ENCODE results near the gene DRGX.

DRGX gene

GRCh38 chr10:49384268-49384953 lies 11.5 kb downstream of the DRGX start:
- no peak overlapping the region for H3K4me3 ChIP-seq (replicated peaks; ENCODE audit: low read depth, low read length)
- no peaks in the 10 kb centered on the region for H3K36me3 ChIP-seq (ENCODE audit: control insufficient read depth, insufficient read depth, low read length)
- DNase-seq (ENCODE audit: extremely low read depth, insufficient read length) = no peak
- H3K27me3 ChIP-seq (replicated peaks; ENCODE audit: control insufficient read depth, insufficient read depth, low read length) = peaks cover 1% of the 10 kb centered on the region; the same call in 1 of the 2 replicates
- no peak for TF ChIP-seq CTCF (IDR thresholded peaks at IDR 0.05; ENCODE audit: insufficient read depth, low read length, poor library complexity, severe bottlenecking)

GRCh38 chr10:49383853-49384252 lies 12.0 kb downstream of the DRGX start:
- Histone ChIP-seq H3K36me3 (ENCODE audit: control insufficient read depth, insufficient read depth, low read length) (no peaks in the 10 kb centered on the region), H3K4me3 (replicated peaks; ENCODE audit: low read depth, low read length) (no peak overlapping the region), H3K27me3 (replicated peaks; ENCODE audit: control insufficient read depth, insufficient read depth, low read length) (peaks cover 1% of the 10 kb centered on the region; the same call in 1 of the 2 replicates)
- no peak for TF ChIP-seq CTCF (IDR thresholded peaks at IDR 0.05; ENCODE audit: insufficient read depth, low read length, poor library complexity, severe bottlenecking)
- no peak for DNase-seq (ENCODE audit: extremely low read depth, insufficient read length)

GRCh38 chr10:49382826-49383225 lies 13.1 kb downstream of the DRGX start:
- TF ChIP-seq CTCF (IDR thresholded peaks at IDR 0.05; ENCODE audit: insufficient read depth, low read length, poor library complexity, severe bottlenecking) = no peak
- DNase-seq (ENCODE audit: extremely low read depth, insufficient read length) = no peak
- no peak overlapping the region for H3K4me3 ChIP-seq (replicated peaks; ENCODE audit: low read depth, low read length)
- no peaks in the 10 kb centered on the region for H3K36me3 ChIP-seq (ENCODE audit: control insufficient read depth, insufficient read depth, low read length)
- H3K27me3 ChIP-seq (replicated peaks; ENCODE audit: control insufficient read depth, insufficient read depth, low read length) = peaks cover 1% of the 10 kb centered on the region; the same call in 1 of the 2 replicates

GRCh38 chr10:49382226-49382625 lies 13.7 kb downstream of the DRGX start:
- DNase-seq (ENCODE audit: extremely low read depth, insufficient read length) = no peak
- Histone ChIP-seq H3K4me3 (replicated peaks; ENCODE audit: low read depth, low read length) (no peak overlapping the region), H3K27me3 (replicated peaks; ENCODE audit: control insufficient read depth, insufficient read depth, low read length) (peaks cover 1% of the 10 kb centered on the region; the same call in 1 of the 2 replicates), H3K36me3 (ENCODE audit: control insufficient read depth, insufficient read depth, low read length) (no peaks in the 10 kb centered on the region)
- TF ChIP-seq CTCF (IDR thresholded peaks at IDR 0.05; ENCODE audit: insufficient read depth, low read length, poor library complexity, severe bottlenecking) = no peak

- no peak for TF ChIP-seq CTCF (IDR thresholded peaks at IDR 0.05; ENCODE audit: insufficient read depth, low read length, poor library complexity, severe bottlenecking)
- Histone ChIP-seq H3K36me3 (ENCODE audit: control insufficient read depth, insufficient read depth, low read length) (no peaks in the 10 kb centered on the region), H3K4me3 (replicated peaks; ENCODE audit: low read depth, low read length) (no peak overlapping the region), H3K27me3 (replicated peaks; ENCODE audit: control insufficient read depth, insufficient read depth, low read length) (peaks cover 1% of the 10 kb centered on the region; the same call in 1 of the 2 replicates)
- DNase-seq (ENCODE audit: extremely low read depth, insufficient read length) = no peak
Observed at GRCh38 chr10:49381111-49381900, 14.6 kb downstream of the DRGX start.
